Activated B cell treated with CpG ODN at 0.5 μM for 24 hours (primary cell): ENCODE data around the gene FBH1. TPM values are rescaled to one million over a fixed set of nuclear protein-coding genes. Genes with fewer than 3 reads are reported as not detected.
"Not testable (repeated sequence)": the region's sequence is repeated elsewhere in the genome, so short reads cannot be mapped to it uniquely, and the experiment has no call there.

ENCODE experiments used
- ATAC-seq: fragments of 200-7000 bp; cut with Tn5 transposase; one replicate; pipeline ENCODE4 v1.10.0; 2021; ENCODE audit warnings: low read depth, mild to moderate bottlenecking, moderate library complexity
- CTCF ChIA-PET: fragments of 350-600 bp; sonication (Branson Sonifier 250); formaldehyde crosslinking; loops from one replicate; lab custom pipeline; 2021; ENCODE audit warnings: antibody characterized with exemption; lab: Charles Lee
- POLR2A ChIA-PET: fragments of 350-600 bp; sonication (Branson Sonifier 250); formaldehyde crosslinking; loops from one replicate; lab custom pipeline; 2021; ENCODE audit warnings: antibody characterized with exemption; lab: Charles Lee
- DNase-seq: peaks from one replicate; pipeline ENCODE4 v3.0.0; 2022
- H3K27ac Mint-ChIP-seq: one replicate; pipeline ENCODE4 v1.8.0; 2020; ENCODE audit warnings: mixed read lengths
- H3K27me3 Mint-ChIP-seq: one replicate; pipeline ENCODE4 v1.8.0; 2021; ENCODE audit warnings: mixed read lengths
- H3K36me3 Mint-ChIP-seq: one replicate; pipeline ENCODE4 v1.8.0; 2021; ENCODE audit warnings: low read depth, mixed read lengths
- H3K4me1 Mint-ChIP-seq: one replicate; pipeline ENCODE4 v1.8.0; 2021; ENCODE audit warnings: mixed read lengths
- H3K4me3 Mint-ChIP-seq: one replicate; pipeline ENCODE4 v1.8.0; 2020; ENCODE audit warnings: mild to moderate bottlenecking, mixed read lengths
- H3K9me3 Mint-ChIP-seq: one replicate; pipeline ENCODE4 v1.8.0; 2020; ENCODE audit warnings: mixed read lengths
- intact Hi-C: fragments of 100-400 bp; cut with micrococcal nuclease; formaldehyde crosslinking; loops from one replicate; pipeline ENCODE4 v1.15.1; 2024
- total RNA-seq: library from RNA; stranded (reverse); gene quantifications from 2 replicates; pipeline ENCODE4 v1.2.3, GENCODE V29; 2022
- TF ChIP-seq, protein P1 (sequence below): fragments of 200-600 bp; IDR thresholded peaks from one replicate; pipeline ENCODE4 v1.8.0; 2022; ENCODE audit warnings: antibody characterized with exemption, mild to moderate bottlenecking

Gene FBH1
- total RNA-seq, 1 donor from 2014 or later: 65.5 TPM

DNA sequence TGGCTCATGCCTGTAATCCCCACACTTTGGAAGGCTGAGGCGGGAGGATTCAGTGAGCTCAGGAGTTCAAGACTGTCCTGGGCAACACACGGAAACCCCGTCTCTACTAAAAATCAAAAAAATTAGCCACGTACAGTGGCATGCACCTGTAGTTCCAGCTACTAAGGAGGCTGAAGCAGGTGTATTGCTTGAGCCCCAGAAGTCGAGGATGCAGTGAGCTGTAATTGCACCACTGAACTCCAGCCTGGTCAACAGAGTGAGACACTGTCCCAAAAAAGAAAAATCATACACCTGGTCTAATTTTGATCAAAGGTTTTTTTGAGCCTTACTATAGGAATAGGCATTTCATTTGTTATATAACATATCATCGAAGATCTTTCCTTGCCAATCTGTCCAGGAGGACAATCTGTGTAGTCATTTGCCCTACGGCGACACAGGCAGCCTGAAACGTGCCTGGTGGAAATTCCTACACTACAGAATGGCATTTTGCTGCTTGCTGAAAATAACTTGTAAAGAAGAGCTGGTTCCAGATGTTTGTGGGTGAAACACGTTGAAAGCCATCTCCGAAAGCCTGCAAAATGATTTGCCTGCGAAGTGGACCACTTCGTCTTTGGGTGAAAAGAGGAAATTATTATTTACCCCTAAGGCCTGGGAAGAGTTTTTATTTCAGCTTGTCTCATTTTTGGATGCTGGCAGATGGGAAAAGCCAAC lies 45.5 kb upstream of the FBH1 start:
- H3K9me3 Mint-ChIP-seq: no peaks in the 10 kb centered on the region
- no peaks in the 10 kb centered on the region for H3K27me3 Mint-ChIP-seq
- POLR2A ChIA-PET: interaction anchor here (0.6 to 8.9 kb wide), 12 partner anchors 8 to 207 kb away, joined by 3 to 373 read pairs (median 6); partner anchors contain the start of genes ANKRD16, FBH1 and GDI2
- H3K36me3 Mint-ChIP-seq: no peaks in the 10 kb centered on the region
- TF ChIP-seq, protein P1, sequence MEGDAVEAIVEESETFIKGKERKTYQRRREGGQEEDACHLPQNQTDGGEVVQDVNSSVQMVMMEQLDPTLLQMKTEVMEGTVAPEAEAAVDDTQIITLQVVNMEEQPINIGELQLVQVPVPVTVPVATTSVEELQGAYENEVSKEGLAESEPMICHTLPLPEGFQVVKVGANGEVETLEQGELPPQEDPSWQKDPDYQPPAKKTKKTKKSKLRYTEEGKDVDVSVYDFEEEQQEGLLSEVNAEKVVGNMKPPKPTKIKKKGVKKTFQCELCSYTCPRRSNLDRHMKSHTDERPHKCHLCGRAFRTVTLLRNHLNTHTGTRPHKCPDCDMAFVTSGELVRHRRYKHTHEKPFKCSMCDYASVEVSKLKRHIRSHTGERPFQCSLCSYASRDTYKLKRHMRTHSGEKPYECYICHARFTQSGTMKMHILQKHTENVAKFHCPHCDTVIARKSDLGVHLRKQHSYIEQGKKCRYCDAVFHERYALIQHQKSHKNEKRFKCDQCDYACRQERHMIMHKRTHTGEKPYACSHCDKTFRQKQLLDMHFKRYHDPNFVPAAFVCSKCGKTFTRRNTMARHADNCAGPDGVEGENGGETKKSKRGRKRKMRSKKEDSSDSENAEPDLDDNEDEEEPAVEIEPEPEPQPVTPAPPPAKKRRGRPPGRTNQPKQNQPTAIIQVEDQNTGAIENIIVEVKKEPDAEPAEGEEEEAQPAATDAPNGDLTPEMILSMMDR: no peak
- H3K4me1 Mint-ChIP-seq: peaks cover 86% of the 10 kb centered on the region
- H3K4me3 Mint-ChIP-seq: peak overlapping the region; percentile 75
- intact Hi-C loops: loop anchor here (1.0 kb wide), 2 partner anchors 8 to 29 kb away; no protein-coding TSS in a partner anchor
- CTCF ChIA-PET: interaction anchor here (0.9 to 2.7 kb wide), 7 partner anchors 8 to 206 kb away, joined by 3 to 11 read pairs (median 5); no protein-coding TSS in a partner anchor
- H3K27ac Mint-ChIP-seq: peak overlapping the region; percentile 98
- no peak for DNase-seq
- ATAC-seq: no peak

DNA sequence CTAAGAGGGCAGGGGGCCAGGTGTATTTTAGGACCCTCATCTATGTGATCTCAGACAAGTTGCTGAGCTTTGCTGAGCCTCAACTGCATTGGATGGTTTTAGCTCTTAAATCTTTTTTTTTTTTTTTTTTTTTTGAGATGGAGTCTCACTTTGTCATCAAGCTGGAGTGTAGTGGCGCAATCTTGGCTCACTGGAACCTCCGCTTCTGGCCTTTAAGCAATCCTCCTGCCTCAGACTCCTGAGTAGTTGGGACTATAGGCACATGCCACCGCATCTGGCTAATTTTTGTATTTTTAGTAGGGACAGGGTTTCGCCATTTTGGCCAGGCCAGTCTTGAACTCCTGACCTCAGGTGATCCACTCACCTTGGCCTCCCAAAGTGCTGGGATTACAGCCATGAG lies 43.4 kb upstream of the FBH1 start:
- H3K9me3 Mint-ChIP-seq: not testable (repeated sequence)
- peak overlapping the region; percentile 98 for H3K27ac Mint-ChIP-seq

DNA sequence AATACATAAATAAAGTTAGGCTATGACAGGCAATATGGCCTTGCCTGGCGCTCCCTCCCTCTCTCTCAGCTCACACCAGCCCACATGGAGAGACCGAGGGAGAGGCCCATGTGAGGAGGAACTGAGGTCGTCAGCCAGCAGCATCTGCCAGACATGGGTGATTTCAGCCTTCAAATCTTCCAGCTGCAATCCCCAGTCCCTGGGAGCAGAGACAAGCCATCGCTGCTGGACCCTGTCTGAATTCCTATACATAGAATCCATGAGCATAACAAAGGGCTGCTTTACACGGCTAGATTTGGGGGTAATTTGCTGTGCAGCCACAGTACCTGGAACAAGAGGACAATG lies 35.9 kb upstream of the FBH1 start:
- ChIA-PET CTCF (no interaction called here), POLR2A (interaction anchor here (0.5 to 5.8 kb wide), 5 partner anchors 12 to 41 kb away, joined by 3 to 107 read pairs (median 5); partner anchors contain the start of gene GDI2)
- H3K27me3 Mint-ChIP-seq: no peaks in the 10 kb centered on the region
- intact Hi-C loops: no loop called here
- H3K4me3 Mint-ChIP-seq: no peak overlapping the region
- no peaks in the 10 kb centered on the region for H3K9me3 Mint-ChIP-seq
- no peaks in the 10 kb centered on the region for H3K36me3 Mint-ChIP-seq
- peaks cover 48% of the 10 kb centered on the region for H3K4me1 Mint-ChIP-seq
- no peak for DNase-seq
- no peak for ATAC-seq
- H3K27ac Mint-ChIP-seq: peak overlapping the region; percentile 15
- TF ChIP-seq, protein P1: no peak

More for the DNA sequence above, 43.4 kb upstream of the FBH1 start:
- DNase-seq, ATAC-seq, H3K27me3 Mint-ChIP-seq, CTCF ChIA-PET, intact Hi-C loops, H3K36me3 Mint-ChIP-seq: not testable (repeated sequence)
- Mint-ChIP-seq H3K4me1 (peaks cover 80% of the 10 kb centered on the region), H3K4me3 (peak overlapping the region; percentile 76)
- POLR2A ChIA-PET: interaction anchor here (0.6 to 8.9 kb wide), 6 partner anchors 16 to 1715 kb away, joined by 3 to 373 read pairs (median 3); partner anchors contain the start of genes FBH1 and GDI2

DNA sequence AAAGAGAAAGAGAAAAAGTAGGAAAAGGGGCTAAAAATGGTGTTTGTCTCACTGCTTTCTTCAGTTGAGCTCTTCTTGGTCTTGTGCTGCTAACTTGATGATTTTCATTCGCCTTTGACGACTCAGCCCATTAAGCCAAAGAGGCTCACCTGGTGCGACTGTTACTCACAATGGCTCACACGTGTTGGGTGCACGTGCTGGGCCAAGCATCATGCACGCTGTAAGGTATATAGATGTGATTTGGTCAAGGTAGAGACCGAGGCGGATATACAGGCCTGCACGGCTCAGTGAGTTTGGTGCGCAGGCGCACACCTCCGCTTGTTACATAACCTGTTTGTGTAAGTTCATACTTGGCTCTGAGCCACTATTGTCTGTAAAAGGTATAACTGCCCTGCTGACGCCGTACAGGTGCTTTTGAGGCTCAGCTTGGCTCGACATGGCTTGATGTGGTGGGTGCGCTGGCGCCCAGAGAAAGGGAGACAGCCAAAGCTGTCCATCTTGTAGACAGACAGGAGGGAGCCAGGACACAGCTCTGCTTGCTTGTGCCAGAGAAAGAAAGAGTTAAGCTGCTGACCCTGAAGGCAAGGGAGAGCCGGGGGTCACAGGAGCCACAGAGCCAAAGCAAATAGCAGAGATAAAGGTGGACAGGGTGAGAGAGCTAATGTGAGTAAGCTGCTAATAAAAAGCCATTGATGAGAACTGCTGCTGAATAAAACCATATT lies 33.9 kb upstream of the FBH1 start:
- no peaks in the 10 kb centered on the region for H3K27me3 Mint-ChIP-seq
- DNase-seq: no peak
- no peak for ATAC-seq
- no peaks in the 10 kb centered on the region for H3K9me3 Mint-ChIP-seq
- TF ChIP-seq, protein P1: no peak
- H3K36me3 Mint-ChIP-seq: no peaks in the 10 kb centered on the region
- no peak overlapping the region for H3K4me3 Mint-ChIP-seq
- peaks cover 33% of the 10 kb centered on the region for H3K4me1 Mint-ChIP-seq
- ChIA-PET POLR2A (interaction anchor here (1.4 to 5.8 kb wide), 3 partner anchors 12 to 16 kb away, joined by 3 to 107 read pairs (median 6); no protein-coding TSS in a partner anchor), CTCF (interaction anchor here (2.0 kb wide), 1 partner anchor 12 kb away, joined by 5 read pairs; no protein-coding TSS in a partner anchor)
- intact Hi-C loops: no loop called here
- no peak overlapping the region for H3K27ac Mint-ChIP-seq

DNA sequence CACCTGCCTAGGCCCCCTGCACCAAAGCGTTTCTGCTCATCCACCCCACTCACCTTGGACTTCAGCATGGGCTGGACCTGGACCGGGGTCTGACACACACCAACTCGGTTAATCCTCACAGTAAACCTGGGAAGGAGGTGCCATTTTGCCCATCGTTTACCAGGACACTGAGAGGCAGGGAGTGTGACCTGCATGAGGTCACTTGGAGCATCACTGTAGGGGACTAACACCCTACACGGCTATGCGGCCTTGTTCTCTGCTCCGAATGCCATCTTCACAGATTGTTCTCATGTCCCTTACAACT lies 33.4 kb upstream of the FBH1 start:
- H3K27ac Mint-ChIP-seq: no peak overlapping the region
- intact Hi-C loops: no loop called here
- no peaks in the 10 kb centered on the region for H3K9me3 Mint-ChIP-seq

More for the DNA sequence above, 33.4 kb upstream of the FBH1 start:
- DNase-seq: no peak
- ChIA-PET POLR2A (interaction anchor here (1.4 kb wide), 2 partner anchors 13 to 16 kb away, joined by 3 to 6 read pairs; no protein-coding TSS in a partner anchor), CTCF (interaction anchor here (2.0 kb wide), 1 partner anchor 13 kb away, joined by 5 read pairs; no protein-coding TSS in a partner anchor)
- Mint-ChIP-seq H3K4me3 (no peak overlapping the region), H3K27me3 (no peaks in the 10 kb centered on the region), H3K4me1 (peaks cover 35% of the 10 kb centered on the region), H3K36me3 (no peaks in the 10 kb centered on the region)
- no peak for ATAC-seq
- TF ChIP-seq, protein P1: no peak
